Rectal smooth muscle tissue (tissue), 1 donor: ENCODE data around the gene SYT7.
"Not testable (repeated sequence)": the region's sequence is repeated elsewhere in the genome, so short reads cannot be mapped to it uniquely, and the experiment has no call there.

Experiments
- H3K27ac ChIP-seq: one replicate; pipeline ENCODE4 v1.7.0; 2013; ENCODE audit warnings: low read depth, low read length, inconsistent platforms
- H3K27me3 ChIP-seq: one replicate; pipeline ENCODE4 v1.7.0; 2013; ENCODE audit warnings: low read length; ENCODE audit not compliant: control insufficient read depth, insufficient read depth
- H3K36me3 ChIP-seq: one replicate; pipeline ENCODE4 v1.7.0; 2013; ENCODE audit warnings: low read length; ENCODE audit not compliant: control insufficient read depth, insufficient read depth
- H3K4me1 ChIP-seq: one replicate; pipeline ENCODE4 v1.7.0; 2013; ENCODE audit warnings: low read length; ENCODE audit not compliant: control insufficient read depth, insufficient read depth
- H3K4me3 ChIP-seq: one replicate; pipeline ENCODE4 v1.7.0; 2013; ENCODE audit warnings: low read length
- H3K9ac ChIP-seq: one replicate; pipeline ENCODE4 v1.7.0; 2013; ENCODE audit warnings: low read length

Gene SYT7

DNA sequence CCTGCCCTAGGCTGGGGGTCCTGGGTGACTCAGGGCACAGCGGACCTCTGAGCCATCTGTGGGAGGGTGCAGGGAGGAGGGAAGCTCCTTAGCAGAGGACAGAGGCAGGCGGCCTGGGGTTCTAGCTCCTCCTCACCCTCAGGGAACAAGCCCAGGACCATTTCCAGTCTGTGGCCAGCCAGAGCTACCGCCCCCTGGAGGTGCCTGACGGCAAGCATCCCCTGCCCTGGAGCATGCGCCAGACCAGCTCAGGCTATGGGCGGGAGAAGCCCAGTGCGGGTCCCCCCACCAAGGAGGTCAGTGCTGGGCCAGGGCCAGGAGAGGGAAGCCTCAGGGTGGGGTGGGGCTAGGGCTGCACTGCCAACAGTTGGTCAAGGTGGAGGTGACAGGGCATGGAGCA, 98.4 kb downstream of the SYT7 start:
- Histone ChIP-seq H3K36me3 (no peaks in the 10 kb centered on the region), H3K4me1 (peaks cover 4% of the 10 kb centered on the region), H3K27ac (no peak overlapping the region), H3K9ac (no peak overlapping the region), H3K4me3 (no peak overlapping the region), H3K27me3 (no peaks in the 10 kb centered on the region)

DNA sequence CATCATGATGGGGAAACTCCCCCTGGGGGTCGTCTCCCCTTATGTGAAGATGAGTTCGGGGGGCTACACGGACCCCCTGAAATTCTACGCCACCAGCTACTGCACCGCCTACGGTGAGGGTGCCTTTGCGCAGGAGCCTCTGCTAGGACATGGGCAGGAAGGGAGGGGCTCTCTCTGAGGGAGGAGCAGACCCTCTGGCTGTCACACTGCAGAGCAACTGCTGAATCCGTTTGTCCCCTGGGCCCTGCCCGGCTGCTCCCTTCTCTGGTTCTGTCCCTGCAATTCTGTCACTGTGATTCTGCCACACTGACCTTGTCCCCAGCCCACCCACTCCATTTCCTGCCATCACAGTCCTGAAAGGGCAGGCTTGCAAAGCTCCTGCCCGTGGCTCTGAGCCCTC, 99.1 kb downstream of the SYT7 start:
- no peak overlapping the region for H3K27ac ChIP-seq
- H3K4me3 ChIP-seq = no peak overlapping the region
- H3K9ac ChIP-seq = no peak overlapping the region
- H3K4me1 ChIP-seq = peaks cover 6% of the 10 kb centered on the region
- H3K27me3 ChIP-seq = no peaks in the 10 kb centered on the region
- no peaks in the 10 kb centered on the region for H3K36me3 ChIP-seq

DNA sequence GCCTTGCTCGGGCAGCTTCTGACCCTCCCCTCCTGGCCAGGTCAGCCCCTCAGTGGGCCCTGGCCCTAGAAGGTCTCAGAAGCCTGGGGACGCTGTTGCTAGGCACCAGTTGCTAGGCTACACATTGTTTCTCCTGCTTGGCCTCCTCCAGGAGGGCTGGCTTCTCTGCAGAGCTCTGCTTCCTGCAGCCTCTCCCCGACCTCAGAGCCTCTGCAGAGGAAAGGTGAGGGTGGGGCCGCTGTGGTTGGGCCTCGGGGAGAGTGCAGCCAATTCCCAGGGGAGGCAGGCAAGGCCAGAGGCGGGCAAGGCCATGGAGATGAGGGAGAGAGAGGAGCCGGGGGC, 99.9 kb downstream of the SYT7 start:
- no peaks in the 10 kb centered on the region for H3K36me3 ChIP-seq
- peaks cover 6% of the 10 kb centered on the region for H3K4me1 ChIP-seq
- H3K27ac ChIP-seq = no peak overlapping the region
- H3K9ac ChIP-seq = no peak overlapping the region
- no peak overlapping the region for H3K4me3 ChIP-seq
- no peaks in the 10 kb centered on the region for H3K27me3 ChIP-seq

DNA sequence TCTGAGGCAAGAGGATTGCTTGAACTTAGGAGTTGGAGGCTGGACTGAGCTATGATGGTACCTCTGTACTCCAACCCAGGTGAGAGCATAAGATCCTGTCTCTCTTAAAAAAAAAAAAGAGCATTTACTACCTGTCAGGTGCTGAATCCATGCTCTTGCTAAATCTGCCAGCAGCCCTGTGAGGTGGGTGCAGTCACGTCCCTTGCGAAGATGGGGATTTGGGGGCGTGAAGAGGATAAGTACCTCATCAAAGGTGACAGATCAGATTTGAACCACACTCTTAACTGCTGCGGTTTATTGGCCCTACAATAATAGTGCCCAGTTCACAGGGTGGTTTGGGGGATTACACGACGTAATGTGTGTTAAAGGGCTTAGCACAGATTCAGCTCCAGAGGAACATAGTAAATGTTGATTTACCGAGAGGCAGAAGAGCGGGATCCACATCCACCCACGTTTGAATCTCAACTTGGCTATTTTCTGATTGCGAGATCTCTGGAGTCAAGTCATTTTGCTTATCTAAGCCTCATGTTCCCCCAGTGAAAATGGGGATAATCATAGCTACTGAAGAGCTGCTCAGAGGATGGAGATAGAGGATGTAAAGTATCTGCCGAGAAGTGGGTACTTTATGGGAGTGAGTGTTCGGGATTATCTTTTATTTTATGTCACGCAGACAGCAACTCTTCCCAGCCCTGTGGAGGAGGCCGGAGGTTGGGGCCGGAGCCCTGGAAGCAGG, 100.4 kb downstream of the SYT7 start:
- H3K4me1 ChIP-seq = peaks cover 6% of the 10 kb centered on the region
- H3K9ac ChIP-seq = no peak overlapping the region
- no peak overlapping the region for H3K4me3 ChIP-seq
- H3K27me3 ChIP-seq = no peaks in the 10 kb centered on the region
- no peak overlapping the region for H3K27ac ChIP-seq
- no peaks in the 10 kb centered on the region for H3K36me3 ChIP-seq

DNA sequence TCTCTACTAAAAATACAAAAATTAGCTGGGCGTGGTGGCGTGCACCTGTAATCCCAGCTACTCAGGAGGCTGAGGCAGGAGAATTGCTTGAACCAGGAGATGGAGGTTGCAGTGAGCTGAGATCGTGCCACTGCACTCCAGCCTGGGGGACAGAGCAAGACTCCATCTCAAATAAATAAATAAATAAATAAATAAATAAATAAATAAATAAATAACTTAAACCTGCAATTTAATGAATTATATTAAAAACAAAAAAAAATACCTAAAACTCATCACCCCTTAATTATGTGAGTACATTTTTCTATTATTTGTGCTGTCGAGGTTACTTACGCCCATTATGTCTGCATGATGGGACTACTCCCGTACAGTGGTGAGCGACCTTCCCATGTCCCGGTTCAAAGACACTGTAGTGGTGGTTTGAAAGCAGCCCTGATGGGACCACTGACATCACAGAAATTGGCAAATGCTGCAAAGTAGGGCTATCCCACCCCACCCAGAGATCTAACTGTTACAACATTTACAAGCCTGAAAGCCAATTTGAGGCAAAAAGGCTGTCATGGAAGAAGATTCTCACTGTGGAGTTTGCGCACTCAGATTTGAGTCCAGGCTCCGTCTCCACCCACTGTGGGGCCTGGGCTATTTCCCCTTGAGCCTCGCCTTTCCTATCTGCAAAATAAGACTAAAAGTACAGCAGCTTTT, 101.4 kb downstream of the SYT7 start:
- not testable (repeated sequence) for H3K4me3 ChIP-seq, H3K9ac ChIP-seq, H3K4me1 ChIP-seq, H3K27me3 ChIP-seq, H3K36me3 ChIP-seq, H3K27ac ChIP-seq

DNA sequence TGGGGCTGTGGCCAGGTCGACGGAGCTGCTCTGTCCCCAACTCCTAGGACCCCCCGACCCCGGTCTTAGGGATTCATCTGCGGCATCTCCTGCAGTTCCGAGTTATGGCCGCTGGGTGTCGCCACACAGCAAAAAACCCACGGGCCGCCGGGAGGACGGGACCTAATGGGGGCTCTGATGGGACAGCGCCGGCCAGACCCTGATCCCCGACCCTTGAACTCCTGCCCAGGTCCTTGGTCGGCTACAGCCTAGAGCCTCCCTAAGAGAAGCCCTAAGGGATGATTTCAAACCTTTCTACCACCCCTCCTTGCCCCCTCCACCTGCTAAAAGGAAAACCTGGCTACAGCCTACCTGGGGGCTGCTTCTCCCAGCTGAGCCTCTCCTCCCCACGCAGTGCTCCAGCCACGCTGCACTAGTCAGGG, 103.1 kb downstream of the SYT7 start:
- H3K9ac ChIP-seq = no peak overlapping the region

DNA sequence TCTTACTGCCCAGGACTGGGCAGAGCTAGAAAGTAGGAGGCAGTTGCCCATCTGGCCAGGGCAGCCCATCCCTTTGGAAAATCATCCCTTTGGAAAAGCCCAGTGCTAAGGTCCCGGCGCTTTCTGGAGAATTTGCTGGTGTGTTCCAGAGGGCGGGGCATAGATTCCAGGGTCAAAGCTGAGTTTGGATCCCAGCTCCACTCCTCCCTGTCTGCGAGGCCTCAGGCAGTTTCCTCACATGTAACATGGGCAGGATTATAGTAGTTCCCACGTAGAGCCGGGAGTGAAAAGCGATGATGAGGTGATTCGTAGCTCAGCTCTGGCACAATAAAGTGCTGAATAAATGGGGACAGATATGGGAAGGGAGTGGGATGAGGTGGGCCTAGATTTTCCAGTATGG, 103.8 kb downstream of the SYT7 start:
- Histone ChIP-seq H3K27ac (no peak overlapping the region), H3K27me3 (no peaks in the 10 kb centered on the region), H3K36me3 (no peaks in the 10 kb centered on the region), H3K4me1 (peaks cover 14% of the 10 kb centered on the region), H3K9ac (no peak overlapping the region), H3K4me3 (no peak overlapping the region)

More for the DNA sequence above, 103.1 kb downstream of the SYT7 start:
- no peaks in the 10 kb centered on the region for H3K36me3 ChIP-seq
- H3K27me3 ChIP-seq = no peaks in the 10 kb centered on the region
- no peak overlapping the region for H3K4me3 ChIP-seq
- no peak overlapping the region for H3K27ac ChIP-seq
- peaks cover 8% of the 10 kb centered on the region for H3K4me1 ChIP-seq

DNA sequence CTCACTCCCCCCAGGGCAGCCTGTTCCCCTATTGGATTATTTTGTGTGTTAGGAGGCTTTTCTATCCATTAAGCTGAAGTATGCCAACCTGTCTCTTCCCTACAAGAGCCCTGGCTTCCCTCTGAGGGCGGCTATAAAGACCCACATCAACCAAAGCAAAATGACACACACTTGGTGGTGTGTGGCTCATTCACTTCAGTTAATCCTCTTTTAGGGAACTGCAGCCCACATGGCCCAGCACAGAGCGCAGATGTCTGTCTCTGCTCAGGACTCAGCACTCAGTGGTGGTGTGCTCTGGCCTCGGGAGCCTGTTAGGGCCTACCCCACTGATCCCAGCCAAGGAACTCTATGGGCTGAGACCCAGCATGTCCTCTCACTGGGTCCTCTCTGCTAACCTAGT, 104.5 kb downstream of the SYT7 start:
- Histone ChIP-seq H3K4me1 (peaks cover 15% of the 10 kb centered on the region), H3K27me3 (no peaks in the 10 kb centered on the region), H3K27ac (no peak overlapping the region), H3K36me3 (no peaks in the 10 kb centered on the region), H3K4me3 (no peak overlapping the region), H3K9ac (no peak overlapping the region)

DNA sequence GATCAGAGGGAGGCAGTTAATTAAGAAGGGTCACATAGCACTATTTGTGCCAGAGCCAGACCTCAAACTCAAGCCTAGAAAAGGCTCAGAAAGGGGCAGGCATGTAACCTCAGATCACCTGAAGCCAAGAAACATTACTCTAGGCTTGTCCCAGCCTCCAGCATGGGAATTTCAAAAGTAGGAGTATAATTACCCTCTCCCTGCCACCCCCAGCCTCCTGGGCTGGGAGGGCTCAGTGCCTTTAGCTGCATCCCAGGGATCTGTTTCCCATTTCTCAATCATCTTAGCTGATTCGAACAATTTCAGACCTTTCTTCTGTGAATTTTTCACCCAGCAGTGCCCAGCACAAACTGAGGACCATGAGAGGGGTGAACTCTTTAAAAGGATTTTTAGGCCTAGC, 105.4 kb downstream of the SYT7 start:
- no peaks in the 10 kb centered on the region for H3K27me3 ChIP-seq
- H3K36me3 ChIP-seq = no peaks in the 10 kb centered on the region
- peaks cover 15% of the 10 kb centered on the region for H3K4me1 ChIP-seq
- H3K9ac ChIP-seq = no peak overlapping the region
- H3K27ac ChIP-seq = no peak overlapping the region
- no peak overlapping the region for H3K4me3 ChIP-seq

DNA sequence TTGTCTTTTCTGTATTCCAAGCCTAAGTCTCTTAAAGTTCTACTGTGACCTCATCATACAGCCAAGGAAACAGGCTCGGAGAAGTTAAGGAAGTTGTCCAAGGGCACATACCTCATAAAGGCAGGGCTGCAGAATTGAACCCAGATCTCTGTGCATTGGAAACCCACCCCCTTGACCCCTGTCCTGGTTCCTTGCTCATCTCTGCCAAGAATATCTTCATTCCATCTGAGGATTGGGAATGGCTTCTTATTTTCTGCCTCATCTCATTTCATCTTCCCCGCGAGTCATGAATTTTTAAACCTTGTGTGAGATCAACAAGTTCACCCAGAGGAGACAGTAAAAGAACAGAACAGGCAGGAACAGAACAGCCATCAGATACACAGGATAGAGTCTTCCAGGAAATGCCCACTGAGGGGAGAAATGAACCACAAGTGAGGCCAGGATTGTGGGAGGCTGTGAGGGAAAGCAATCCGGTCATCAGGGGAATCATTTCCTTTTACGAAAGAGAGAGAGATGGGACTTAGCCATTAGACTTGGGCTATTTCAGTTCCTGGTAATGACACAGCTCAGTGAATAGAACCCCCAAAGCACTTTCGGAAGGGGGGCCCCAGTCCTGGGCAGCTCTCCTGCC, 106.7 kb downstream of the SYT7 start:
- no peak overlapping the region for H3K4me3 ChIP-seq
- no peak overlapping the region for H3K9ac ChIP-seq
- no peaks in the 10 kb centered on the region for H3K27me3 ChIP-seq
- no peaks in the 10 kb centered on the region for H3K36me3 ChIP-seq
- peaks cover 15% of the 10 kb centered on the region for H3K4me1 ChIP-seq
- no peak overlapping the region for H3K27ac ChIP-seq

DNA sequence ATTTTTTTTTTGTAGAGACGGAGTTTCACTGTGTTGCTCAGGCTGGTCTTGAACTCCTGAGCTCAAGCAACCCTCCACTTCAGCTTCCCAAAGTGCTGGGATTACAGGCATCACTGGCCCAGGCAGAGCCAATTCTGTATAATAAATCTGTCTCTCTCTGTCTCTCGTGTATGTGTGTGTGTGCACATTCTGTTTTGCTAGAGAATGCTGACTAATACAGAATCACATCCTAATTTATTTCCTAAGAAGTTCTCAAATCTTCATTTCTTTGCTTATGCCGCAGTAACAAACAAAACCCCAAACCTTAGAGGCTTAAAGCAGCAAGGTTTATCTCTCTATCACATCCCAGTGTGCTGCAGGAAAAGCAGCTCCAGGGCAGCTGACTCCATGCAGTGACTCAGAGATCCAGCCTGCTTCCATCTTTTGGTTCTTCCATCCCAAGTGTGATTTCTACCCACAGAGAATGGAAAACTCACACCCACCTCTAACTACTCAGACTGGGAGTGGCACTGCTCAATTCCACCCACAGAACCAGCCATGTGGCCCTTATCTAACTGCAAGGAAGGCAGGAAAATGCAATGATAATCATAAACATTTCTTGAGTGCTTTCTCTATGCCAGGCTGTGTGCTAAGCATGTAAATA, 107.4 kb downstream of the SYT7 start:
- no peak overlapping the region for H3K9ac ChIP-seq
- H3K27me3 ChIP-seq = no peaks in the 10 kb centered on the region
- no peak overlapping the region for H3K4me3 ChIP-seq
- H3K36me3 ChIP-seq = no peaks in the 10 kb centered on the region
- peaks cover 15% of the 10 kb centered on the region for H3K4me1 ChIP-seq
- no peak overlapping the region for H3K27ac ChIP-seq

DNA sequence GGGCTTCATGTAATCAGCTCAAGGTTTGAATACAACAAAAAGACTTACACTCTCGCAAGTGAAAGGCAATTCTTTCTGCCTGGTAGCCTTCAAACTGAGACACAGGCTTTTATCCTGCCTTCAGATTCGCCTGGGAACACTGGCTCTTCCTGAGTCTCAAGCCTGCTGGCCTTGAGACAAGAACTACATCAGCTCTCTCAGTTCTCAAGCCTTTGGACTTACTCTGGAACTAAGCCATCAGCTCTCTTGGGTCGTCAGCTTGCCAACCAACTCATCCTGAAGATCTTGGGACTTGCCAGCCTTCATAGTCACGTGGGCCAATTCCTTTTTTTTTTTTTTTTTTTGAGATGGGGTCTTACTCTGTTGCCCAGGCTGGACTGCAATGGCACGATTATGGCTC, 108.0 kb downstream of the SYT7 start:
- H3K27me3 ChIP-seq = no peaks in the 10 kb centered on the region
- H3K9ac ChIP-seq = no peak overlapping the region
- no peaks in the 10 kb centered on the region for H3K36me3 ChIP-seq
- H3K4me1 ChIP-seq = peaks cover 15% of the 10 kb centered on the region
- H3K4me3 ChIP-seq = no peak overlapping the region
- peak overlapping the region; percentile 78 for H3K27ac ChIP-seq
